Measurements from ENCODE around the gene DEFB118. TPM values are rescaled to one million over a fixed set of nuclear protein-coding genes. Genes with fewer than 3 reads are reported as not detected.

Gene DEFB118
- total RNA-seq, 1 experiment from 2014 or later, result not detected

Small RNA genes within 50 kb of the gene (small RNA-seq; reads per million reads assigned to genes)
- gene DEFB117 (not detected), gene RF00561 (not detected), gene RNA5SP480 (not detected)

Other genes with a start within 250 kb of the DEFB118 start
- not detected in 2 replicates for gene DEFB115, start 110.9 kb upstream of the DEFB118 start, total RNA-seq (2014; rRNA removed; shearing (Covaris generic); ENCODE audit: low replicate concordance)
- not detected in 2 replicates for gene DEFB116, start 60.0 kb upstream of the DEFB118 start, total RNA-seq (2014; rRNA removed; shearing (Covaris generic); ENCODE audit: low replicate concordance)
- not detected in 2 replicates for gene DEFB119, start 22.0 kb downstream of the DEFB118 start, total RNA-seq (2014; rRNA removed; shearing (Covaris generic); ENCODE audit: low replicate concordance)
- not detected in 2 replicates for gene DEFB121, start 37.6 kb downstream of the DEFB118 start, total RNA-seq (2014; rRNA removed; shearing (Covaris generic); ENCODE audit: low replicate concordance)
- not detected in 2 replicates for gene DEFB123, start 72.0 kb downstream of the DEFB118 start, total RNA-seq (2014; rRNA removed; shearing (Covaris generic); ENCODE audit: low replicate concordance)
- gene DEFB124, start 106.5 kb downstream of the DEFB118 start, total RNA-seq (2014; rRNA removed; shearing (Covaris generic); ENCODE audit: low replicate concordance), result not detected in 2 replicates
- gene REM1, start 106.7 kb downstream of the DEFB118 start, total RNA-seq (2014; rRNA removed; shearing (Covaris generic); ENCODE audit: low replicate concordance), result not detected in 2 replicates
- gene HM13, start 145.8 kb downstream of the DEFB118 start, total RNA-seq (2014; rRNA removed; shearing (Covaris generic); ENCODE audit: low replicate concordance), result 54.4 and 69.6 TPM in 2 replicates
- 5.0 TPM in 1 of 2 replicates, not detected in the other for gene ID1, start 236.7 kb downstream of the DEFB118 start, total RNA-seq (2014; rRNA removed; shearing (Covaris generic); ENCODE audit: low replicate concordance)

Data from Karpas-422 (cell line).